NCI-H187 (cell line): ENCODE results near the gene PTOV1.

Experiments used
- DNase-seq, 2 experiments: peaks; one replicate each; lab custom pipeline; 2025; lab: John Stamatoyannopoulos, UW

Gene PTOV1

DNA sequence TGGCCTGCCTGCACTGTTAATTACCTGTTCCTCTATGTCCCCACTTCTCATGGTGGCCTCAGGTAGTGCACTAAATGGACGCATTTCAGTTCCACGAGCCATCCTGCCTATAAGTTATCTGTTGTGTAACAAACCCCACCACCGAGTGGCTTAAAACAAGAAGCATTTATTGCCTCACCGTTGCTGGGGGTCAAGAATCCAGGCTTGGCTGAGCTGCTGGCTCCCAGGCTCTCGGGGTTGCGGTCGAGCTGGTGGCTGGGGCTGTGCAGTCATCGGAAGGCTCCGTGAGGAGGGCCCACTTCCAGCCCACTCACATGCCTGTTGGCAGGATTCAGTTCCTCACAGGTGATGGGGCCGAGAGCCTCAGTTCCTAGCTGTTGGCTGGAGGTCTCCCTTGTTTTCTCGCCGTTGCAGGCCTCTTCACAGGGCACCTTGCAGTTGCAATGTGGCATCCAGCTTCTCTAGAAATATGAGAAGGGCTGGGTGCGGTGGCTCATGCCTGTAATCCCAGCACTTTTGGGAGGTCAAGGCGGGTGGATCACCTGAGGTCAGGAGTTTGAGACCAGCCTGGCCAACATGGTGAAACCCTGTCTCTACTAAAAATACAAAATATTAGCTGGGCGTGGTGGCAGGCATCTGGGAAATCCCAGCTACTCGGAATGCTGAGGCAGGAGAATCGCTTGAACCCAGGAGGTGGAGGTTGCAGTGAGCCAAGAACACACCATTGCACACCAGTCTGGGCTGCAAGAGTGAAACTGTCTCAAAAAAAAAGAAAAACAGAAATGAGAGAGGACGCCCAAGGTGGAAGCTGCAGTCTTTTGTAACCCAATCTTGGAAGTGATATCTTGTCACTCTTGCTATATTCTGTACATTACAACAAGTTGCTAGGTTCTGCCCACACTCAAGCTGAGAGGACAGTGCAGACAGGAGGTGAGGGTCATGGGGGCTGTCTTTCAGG lies 6.5 kb upstream of the PTOV1 start:
- DNase-seq = no peak

DNA sequence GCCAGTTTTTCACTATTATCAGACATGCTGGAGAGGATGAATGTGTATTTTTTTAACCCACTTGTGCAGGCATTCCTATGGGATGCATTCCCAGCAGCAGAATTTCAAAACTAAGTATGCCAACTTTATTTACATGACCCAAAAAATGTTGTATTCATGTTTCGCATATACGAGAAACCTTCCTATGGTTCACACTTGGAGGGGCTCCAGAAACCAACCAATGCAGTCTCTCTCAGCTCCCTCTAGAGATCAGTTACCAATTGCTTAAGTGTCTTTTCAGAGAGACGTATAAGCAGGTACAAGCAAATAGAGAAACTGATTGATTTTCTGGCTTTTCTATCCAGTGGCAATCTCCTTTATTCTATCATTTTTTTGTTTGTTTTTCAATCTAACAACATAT lies 5.5 kb upstream of the PTOV1 start:
- no peak for DNase-seq

DNA sequence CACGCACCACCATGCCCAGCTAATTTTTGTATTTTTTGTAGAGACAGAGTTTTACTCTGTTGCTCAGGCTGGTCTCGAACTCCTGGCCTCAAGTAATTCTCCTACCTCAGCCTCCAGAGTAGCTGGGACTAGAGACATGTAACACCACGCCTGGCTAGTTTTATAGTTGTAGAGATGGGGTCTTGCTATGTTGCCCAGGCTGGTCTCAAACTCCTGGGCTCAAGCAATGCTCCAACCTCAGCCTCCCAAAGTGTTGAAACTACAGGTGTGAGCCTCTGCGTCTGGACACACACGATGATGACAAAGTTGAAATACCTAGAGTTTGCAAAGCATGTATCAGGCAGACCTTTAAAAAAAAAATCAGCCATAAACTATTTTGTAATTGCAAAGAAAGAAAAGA lies 4.6 kb upstream of the PTOV1 start:
- DNase-seq = no peak

DNA sequence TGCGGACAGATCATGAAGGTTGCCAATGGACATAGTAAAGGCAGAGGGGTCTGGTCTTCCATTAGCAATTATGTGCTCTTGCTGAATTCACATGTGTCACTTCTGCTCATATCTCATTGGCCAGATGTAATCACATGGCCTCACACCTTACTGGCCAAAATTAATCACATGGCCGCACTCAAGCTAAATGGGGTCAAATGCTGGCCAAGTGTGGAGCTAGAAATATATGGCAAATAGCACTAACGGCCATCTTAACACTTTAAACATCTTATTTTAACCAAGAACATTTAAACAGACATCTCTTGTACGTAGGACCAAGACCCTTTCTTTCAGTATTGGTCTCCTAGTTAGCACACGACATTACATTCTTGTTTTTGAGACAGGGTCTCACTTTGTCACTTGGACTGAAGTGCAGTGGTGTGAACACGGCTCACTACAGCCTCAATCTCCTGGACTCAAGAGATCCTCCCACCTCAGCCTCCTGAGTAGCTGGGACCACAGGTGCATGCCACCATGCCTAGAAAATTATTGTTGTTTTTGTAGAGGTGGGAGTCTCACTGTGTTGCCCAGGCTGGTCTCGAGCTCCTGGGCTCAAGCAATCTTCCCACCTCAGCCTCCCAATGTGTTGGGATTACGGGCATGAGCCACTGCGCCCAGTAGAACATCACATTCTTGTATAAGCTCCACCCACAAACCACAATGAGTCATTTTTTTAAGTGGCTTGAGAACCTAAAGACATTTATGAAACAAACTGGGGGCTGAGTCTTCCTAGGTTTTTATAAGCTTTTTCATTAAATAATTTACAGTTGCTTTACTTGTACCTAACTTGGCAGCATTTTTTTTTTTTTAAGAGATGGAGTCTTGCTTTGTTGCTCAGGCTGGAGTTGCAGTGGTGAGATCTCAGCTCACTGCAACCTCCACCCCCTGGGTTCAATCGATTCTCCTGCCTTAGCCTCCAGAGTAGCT lies 2.9 kb upstream of the PTOV1 start:
- no peak for DNase-seq

DNA sequence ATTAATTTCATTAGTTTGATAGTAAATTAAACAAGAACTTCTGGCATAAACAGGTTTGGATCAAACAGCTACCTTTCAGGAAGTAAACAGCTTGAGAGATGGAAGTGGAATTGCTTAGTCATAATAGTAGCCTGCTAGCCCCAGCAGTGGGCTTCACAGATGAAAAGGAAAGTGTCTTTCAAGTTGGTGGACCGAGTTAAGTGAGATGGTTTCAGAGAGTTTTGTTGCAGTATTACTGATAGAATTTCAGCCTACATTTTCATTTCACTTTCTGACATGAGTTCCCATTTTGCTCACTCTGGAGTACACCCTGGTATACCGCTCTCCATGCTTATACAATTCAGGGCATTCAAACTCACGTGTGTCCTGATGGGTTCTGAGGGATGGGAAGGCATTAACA lies 2.0 kb upstream of the PTOV1 start:
- DNase-seq = no peak

DNA sequence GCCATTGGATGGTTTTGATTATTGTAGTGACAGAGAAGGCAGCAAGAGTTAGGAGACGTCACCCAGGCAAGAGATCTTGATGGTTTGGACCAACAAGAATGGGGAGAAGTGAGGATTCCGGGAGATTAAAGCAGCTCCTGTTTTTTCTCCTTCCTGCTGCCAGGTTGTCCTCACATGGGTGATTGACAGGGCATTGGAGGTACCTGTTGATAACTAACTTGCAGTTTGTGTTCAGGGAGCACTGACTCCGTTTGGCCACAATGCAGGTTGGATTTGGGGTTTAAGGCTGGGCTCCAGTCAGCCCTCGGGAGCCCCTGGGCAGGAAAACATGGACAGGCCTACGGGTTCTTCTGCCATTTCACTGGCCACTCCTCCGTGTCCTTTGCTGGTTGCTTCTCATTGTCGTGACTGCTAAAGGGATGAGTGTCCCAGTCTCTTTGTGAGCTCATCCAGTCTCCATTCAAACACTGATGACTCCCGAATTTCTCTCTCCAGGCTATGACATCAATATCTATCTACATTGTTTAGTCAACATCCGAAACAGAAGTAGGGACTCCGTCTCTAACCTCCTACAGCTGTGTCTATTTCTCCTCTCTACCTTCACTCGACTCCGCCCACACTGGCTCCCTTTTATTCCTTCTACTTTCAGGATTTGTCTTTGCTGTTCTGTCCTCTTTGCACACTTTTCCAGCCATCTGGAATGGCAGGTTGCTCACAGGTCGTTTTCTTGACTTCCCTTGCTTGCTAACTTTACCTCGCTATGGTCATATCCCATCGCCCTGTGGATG lies 1.3 kb upstream of the PTOV1 start:
- no peak for DNase-seq

DNA sequence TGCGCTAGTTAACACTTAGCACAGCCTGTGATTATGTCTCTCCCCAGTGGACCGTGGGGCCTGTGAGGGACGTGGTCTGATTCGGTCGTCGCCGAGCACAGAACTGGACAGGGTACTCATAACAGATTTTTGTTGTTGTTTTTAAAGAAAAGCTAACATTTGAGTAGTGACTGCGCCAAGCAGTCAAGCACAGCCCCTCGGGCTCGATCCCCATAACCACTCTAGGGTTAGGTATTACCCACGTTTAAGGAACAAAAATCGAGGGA lies 805 bp upstream of the PTOV1 start:
- DNase-seq = no peak

DNA sequence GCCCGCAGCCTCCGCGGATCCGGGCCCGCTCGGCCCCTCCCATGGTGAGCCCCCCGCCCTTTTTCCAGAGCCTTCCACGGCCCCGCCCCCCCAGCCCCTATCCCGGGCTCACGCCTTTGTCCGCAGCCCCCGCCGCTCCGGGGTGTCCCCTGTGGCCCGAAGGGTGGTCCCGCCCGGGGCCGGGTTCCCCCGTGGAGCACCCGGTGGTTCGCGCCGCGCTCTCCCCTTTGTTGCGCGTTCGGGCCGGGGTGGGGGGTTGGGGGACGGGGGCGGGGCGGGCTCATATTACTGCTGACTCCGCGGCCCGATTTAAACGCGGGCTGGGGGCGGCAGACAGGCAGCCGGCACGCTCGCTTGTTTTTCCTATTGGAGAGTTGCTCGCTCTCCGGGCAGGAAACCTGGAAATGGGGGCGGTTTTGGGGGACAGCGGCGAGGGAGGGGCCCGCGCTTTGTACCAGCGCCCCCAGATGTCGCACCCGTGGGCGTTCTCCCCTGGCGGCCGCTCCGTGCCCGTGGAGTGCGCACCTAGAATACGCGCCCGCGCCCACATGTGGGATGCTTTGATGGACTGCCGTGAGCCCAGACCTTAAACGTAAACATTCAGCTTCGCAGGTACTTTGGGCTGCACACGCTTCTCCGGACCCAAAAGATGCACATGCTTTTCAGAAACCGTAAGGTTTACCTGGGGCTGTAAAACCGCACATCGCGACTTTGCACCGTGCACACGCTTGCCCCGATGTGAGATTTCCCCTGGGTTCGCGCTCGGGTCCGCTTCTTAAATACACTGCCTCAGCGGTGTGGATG lies 699 bp downstream of the PTOV1 start:
- DNase-seq = peak in 1 of 2 experiments; percentile 32

DNA sequence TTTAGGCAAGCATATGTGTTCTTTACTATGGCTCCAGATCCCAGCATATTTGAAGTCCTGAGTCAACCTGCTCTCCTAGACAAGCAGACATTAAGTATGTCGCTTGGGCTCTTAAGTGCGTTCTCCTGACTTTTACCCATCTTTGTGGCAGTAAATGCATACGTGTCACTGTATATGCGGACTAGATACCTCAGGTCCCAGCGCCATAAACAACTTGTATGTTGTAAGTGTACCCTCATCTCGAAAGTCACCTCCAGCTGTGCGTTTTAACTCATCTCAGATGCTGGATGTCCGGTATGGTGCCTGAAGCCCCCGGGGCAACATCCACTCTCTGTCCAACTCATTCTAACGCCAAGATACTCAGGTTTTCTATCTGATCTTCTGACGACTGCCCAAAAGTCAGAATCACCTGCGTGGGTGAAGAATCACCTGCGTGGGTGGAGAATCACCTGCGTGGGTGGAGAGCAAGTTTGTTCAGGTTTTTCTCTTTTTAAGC lies 1.7 kb downstream of the PTOV1 start:
- no peak for DNase-seq

DNA sequence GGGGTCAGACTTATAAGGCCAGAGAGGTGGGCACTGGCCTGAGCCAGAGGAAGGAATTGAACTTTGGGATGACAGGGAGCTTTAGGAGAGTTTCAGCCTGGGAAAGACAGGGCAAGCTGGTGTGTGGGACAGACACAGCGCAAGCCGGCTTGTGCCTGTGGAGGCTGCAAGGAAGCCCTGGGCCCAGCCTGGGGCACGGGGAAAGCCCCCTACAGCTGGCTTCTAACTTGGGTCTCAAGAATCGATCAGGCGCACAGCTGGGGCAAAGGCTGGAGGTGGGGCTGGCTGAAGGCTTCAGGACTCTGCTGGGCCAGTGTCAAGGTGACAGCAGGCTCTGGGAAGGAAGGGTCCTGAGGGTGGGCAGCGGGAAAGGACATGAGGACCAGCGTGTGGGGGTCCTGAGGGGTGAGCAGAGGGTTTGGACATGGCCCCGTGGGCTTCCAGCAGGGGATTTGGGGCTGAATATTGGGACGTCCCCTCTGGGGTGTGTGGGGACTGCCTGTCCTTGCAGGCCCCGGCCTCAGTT lies 3.0 kb downstream of the PTOV1 start:
- no peak for DNase-seq

DNA sequence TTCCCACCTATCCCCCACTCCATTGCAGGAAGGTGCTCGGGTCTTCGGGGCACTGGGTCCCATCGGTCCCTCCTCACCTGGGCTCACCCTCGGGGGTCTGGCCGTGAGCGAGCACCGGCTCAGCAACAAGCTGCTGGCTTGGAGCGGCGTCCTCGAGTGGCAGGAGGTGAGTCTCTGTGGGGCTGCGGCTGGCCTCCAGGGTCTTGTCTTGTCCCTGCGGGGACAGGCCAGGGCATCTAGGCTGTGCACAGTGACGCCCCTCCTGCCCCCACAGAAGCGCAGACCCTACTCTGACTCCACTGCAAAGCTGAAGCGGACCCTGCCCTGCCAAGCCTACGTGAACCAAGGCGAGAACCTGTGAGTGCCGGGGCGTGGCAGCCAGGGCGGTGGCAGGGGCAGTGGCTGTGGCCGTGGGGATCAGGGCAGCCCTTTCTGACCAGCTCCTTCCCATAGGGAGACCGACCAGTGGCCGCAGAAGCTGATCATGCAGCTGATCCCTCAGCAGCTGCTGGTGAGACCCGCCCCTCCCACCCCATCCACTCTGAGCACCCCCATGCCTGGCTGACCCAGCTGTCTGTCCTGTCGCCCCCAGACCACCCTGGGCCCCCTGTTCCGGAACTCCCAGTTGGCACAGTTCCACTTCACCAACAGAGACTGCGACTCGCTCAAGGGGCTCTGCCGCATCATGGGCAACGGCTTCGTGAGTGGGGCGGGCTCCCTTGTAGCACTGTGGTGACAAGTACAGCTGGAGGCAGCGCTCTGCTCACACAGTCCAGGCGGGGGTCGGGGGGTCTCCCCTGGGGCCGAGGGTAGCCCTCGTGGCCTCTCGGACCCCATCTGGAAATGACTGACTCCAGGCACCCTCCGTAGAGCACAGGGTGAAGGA lies 3.7 kb downstream of the PTOV1 start:
- DNase-seq = no peak

DNA sequence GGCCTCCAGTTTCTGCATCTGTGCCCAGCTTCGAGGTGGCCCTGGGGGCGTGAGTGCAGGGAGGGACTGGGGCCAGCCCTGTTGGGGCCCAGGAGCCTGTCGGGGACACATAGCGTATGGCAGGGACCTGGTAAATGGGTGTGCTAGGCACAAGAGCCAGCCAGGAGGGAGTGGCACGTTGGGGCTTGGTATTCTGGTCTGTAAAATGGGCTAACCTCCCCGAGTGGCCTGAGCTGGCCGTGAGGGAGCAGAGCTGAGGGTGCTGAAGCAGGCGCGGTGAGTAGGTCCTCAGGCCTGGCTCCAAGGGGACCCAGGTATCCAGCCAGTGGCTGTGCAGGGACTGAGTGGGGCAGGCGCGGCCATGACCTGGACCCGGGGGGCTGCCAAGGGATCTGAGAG lies 4.3 kb downstream of the PTOV1 start:
- no peak for DNase-seq

DNA sequence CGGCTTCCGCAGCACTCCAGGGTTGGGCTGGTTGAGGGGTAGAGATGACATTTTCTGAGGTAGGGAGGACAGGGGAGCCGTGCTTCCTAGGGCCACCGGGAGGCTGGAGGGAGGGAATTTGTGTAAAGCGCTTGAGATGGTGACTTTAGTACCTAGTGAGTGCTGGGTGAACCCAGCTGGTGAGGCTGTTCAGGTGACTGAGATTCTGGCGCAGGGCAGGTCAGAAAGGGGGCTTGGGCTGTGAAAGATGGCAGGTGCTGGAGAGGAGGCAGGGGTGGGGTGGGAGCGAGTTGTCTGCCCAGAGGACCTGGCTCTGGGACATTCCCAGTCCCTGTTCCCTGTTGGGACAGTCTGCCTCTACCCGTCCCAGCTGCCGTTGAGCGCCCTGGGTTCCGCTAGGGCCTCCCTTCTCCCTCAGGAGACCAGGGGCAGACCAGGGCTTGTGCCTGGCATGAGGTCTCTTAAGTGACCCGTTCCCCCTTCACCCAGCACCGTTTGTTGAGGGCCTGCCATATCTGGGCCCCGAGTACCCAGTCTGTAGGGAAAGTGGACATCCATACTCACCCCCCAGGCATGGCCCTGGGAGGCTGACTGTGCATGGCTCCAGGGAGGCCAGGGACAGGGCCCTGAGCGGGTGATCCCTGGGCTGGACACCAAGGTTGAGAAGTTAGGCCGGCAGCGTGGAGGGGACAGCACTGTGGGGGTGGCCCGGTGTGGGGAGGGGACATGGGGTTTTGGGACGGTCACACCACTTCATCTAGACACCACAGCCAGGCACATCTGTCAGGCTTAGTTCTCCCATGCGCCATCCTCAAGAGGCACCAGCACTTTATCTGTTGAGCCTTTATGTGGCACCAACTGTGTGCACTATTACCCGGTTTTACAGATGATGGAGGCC lies 5.0 kb downstream of the PTOV1 start:
- DNase-seq = no peak

DNA sequence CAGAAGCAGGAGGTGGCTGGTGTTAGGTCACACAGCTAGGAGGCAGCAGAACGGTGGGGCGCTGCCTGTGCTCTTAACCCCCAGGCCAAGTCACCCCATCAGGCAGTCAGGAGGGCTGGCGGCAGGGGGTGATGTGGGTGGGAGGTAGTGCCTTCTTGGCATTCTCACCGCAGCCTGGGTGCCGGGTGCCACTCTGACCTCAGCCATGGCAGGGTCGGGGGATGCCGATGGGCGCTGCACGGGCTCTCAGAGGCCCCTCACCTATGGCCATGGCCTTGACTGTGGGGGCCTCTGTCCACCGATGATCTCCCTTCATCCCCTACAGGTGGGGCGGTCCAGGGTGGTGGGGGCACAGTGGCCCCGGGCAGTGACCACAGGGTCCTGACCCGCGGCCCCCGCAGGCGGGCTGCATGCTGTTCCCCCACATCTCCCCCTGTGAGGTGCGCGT lies 5.6 kb downstream of the PTOV1 start:
- DNase-seq = no peak

DNA sequence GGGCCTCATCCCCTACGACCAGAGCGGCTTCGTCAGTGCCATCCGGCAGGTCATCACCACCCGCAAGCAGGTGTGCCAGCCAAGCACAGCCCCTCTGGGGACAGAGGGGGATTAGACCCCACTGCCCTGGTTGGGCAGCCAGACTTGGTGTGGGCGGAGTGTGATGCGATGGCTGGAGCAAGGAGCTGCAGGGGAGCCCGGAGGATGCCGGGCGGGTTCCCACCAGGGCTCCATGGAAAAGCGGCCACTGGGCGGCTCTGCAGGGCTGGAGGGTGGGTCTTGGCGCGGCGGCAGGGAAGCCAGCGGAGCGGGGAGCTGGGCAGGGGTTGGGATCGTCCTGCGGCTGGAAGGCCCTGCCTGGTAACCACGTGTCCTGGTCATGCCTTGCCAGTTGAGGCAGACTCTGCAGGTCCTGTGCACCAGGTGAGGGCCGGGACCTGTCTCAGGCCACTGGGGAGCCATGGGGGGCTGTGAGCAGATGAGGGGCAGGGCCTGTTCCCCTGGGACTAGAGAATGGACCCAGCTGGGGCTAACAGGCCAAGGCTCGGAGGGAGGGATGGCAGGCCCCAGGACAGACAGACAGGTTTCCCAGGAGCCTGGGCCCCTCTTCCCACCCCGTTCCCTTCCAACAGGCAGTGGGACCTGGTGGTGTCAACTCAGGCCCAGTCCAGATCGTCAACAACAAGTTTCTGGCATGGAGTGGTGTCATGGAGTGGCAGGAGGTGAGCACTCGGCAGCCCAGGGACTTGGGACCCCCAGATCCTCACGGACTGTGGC lies 6.3 kb downstream of the PTOV1 start:
- DNase-seq = no peak

DNA sequence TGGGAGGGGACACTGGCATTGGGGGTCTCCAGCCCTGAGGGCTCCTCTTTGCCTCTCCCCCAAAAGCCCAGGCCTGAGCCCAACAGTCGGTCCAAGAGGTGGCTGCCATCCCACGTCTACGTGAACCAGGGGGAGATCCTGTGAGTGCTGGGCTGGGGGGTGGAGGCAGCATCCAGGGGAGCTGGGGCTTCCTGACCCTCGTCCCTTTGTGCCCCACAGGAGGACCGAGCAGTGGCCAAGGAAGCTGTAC lies 6.8 kb downstream of the PTOV1 start:
- no peak for DNase-seq

DNA sequence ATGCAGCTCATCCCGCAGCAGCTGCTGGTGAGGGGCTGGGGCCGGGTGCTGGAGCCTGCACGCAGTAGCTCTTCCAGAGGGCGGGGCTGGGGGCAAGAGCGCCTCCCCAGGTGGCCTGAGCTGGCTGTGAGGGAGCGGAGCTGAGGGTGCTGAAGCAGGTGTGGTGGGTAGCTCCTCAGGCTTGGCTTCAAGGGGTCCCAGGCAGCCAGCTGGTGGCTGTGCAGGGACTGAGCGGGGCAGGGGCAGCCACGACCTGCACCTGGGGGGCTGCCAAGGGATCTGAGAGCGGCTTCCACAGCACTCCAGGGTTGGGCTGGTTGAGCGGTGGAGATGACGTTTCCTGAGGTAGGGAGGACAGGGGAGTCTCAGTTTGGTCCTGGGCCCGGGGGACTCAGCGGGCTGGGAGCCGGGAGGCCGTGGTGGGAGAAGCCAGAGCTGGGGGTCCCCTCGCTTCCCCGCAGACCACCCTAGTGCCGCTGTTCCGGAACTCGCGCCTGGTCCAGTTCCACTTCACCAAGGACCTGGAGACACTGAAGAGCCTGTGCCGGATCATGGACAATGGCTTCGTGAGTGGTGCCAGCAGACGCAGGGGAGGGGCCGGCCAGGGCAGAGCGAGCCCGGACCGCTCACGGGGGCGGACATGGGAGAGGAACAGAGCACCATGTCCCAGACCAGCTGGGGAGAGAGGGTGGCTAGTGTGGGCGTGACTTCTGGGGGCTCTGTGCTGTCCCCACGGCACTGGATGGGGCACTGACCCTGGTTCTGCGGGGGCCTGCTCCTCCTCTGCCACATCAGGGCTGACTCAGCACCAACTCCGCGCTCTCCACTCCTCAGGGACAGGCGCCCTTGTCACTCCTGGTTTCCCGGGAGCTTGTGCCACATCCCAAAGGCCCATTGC lies 7.4 kb downstream of the PTOV1 start:
- no peak for DNase-seq
